Mesendoderm (in vitro differentiated cells): ENCODE results near the gene SYT1.

Experiments
- DNase-seq: peaks from one replicate; pipeline ENCODE4 v3.0.0; 2013
- H2AK5ac ChIP-seq: 2 replicates; pipeline ENCODE4 v1.6.1; 2013; ENCODE audit warnings: low read length, inconsistent platforms
- H2BK120ac ChIP-seq: 2 replicates; pipeline ENCODE4 v1.6.1; 2013; ENCODE audit warnings: low read depth, mild to moderate bottlenecking, low read length, moderate library complexity, mixed read lengths
- H2BK15ac ChIP-seq: replicated peaks from 2 replicates; pipeline ENCODE4 v1.6.1; 2013; ENCODE audit warnings: low read depth, mild to moderate bottlenecking, moderate library complexity
- H2BK5ac ChIP-seq: 2 replicates; pipeline ENCODE4 v1.6.1; 2013; ENCODE audit warnings: low read length, inconsistent platforms
- H3K18ac ChIP-seq: 2 replicates; pipeline ENCODE4 v1.6.1; 2013; ENCODE audit warnings: mild to moderate bottlenecking, low read length, mixed read lengths
- H3K23ac ChIP-seq: one replicate; pipeline ENCODE4 v1.6.1; 2013; ENCODE audit warnings: low read length
- H3K27ac ChIP-seq: 2 replicates; pipeline ENCODE4 v1.5.1; 2013; ENCODE audit warnings: low read depth, mild to moderate bottlenecking, inconsistent platforms, low read length, moderate library complexity
- H3K27me3 ChIP-seq: 2 replicates; pipeline ENCODE4 v1.6.1; 2013; ENCODE audit warnings: low read length, control low read depth, mild to moderate bottlenecking, inconsistent platforms; ENCODE audit not compliant: insufficient read depth, poor library complexity
- H3K36me3 ChIP-seq: 2 replicates; pipeline ENCODE4 v1.6.1; 2013; ENCODE audit warnings: low read length, inconsistent platforms; ENCODE audit not compliant: control insufficient read depth, insufficient read depth
- H3K4ac ChIP-seq: one replicate; pipeline ENCODE4 v1.6.1; 2013; ENCODE audit warnings: low read depth, mild to moderate bottlenecking, low read length, moderate library complexity
- H3K4me1 ChIP-seq: 2 replicates; pipeline ENCODE4 v1.6.1; 2013; ENCODE audit warnings: low read depth, low read length, inconsistent platforms; ENCODE audit not compliant: control insufficient read depth
- H3K4me2 ChIP-seq: 2 replicates; pipeline ENCODE4 v1.6.1; 2013; ENCODE audit warnings: low read length
- H3K4me3 ChIP-seq: 2 replicates; pipeline ENCODE4 v1.5.1; 2013; ENCODE audit warnings: mild to moderate bottlenecking, low read length
- H3K56ac ChIP-seq: one replicate; pipeline ENCODE4 v1.6.1; 2013; ENCODE audit warnings: low read length
- H3K79me1 ChIP-seq: 2 replicates; pipeline ENCODE4 v1.6.1; 2013; ENCODE audit warnings: low read length, inconsistent platforms
- H3K79me2 ChIP-seq: 2 replicates; pipeline ENCODE4 v1.6.1; 2013; ENCODE audit warnings: mild to moderate bottlenecking, low read length; ENCODE audit not compliant: control insufficient read depth, insufficient read depth
- H3K9ac ChIP-seq: 2 replicates; pipeline ENCODE4 v1.6.1; 2013; ENCODE audit warnings: low read length, inconsistent platforms
- H4K5ac ChIP-seq: one replicate; pipeline ENCODE4 v1.6.1; 2013; ENCODE audit warnings: low read length
- H4K8ac ChIP-seq: one replicate; pipeline ENCODE4 v1.6.1; 2013; ENCODE audit warnings: low read depth, mild to moderate bottlenecking, control low read depth, low read length, moderate library complexity
- WGBS: extraction: QIAGEN DNeasy Blood & Tissue Kit; methylation state at CpG from one replicate; pipeline ENCODE4 v1.1.7; 2013; ENCODE audit warnings: low lambda C conversion rate, missing lambda C conversion rate; ENCODE audit not compliant: insufficient coverage; ENCODE audit errors: extremely low coverage; 5-methylcytosine and 5-hydroxymethylcytosine counted together

The SYT1 gene

GRCh38 chr12:79455286-79455685, 590.7 kb downstream of the SYT1 start:
- Histone ChIP-seq H3K4me1 (peaks cover 4% of the 10 kb centered on the region), H4K5ac (no peak overlapping the region), H3K79me1 (no peaks in the 10 kb centered on the region), H3K79me2 (no peaks in the 10 kb centered on the region), H3K36me3 (no peaks in the 10 kb centered on the region), H3K23ac (no peak overlapping the region), H2BK5ac (no peak overlapping the region), H3K4me2 (no peak overlapping the region), H4K8ac (no peak overlapping the region), H3K27me3 (no peaks in the 10 kb centered on the region), H2BK120ac (no peak overlapping the region), H3K9ac (no peak overlapping the region), H2BK15ac (no peak overlapping the region), H3K4ac (no peak overlapping the region), H3K27ac (no peak overlapping the region), H3K18ac (no peak overlapping the region), H3K56ac (no peak overlapping the region), H2AK5ac (no peak overlapping the region), H3K4me3 (no peak overlapping the region)
- DNase-seq: peak; percentile 30
- no CpG with 5 or more reads among the region's 2 CpGs for WGBS

GRCh38 chr12:79482323-79482722, 617.7 kb downstream of the SYT1 start:
- Histone ChIP-seq H3K4ac (no peak overlapping the region), H3K18ac (no peak overlapping the region), H4K8ac (no peak overlapping the region), H3K4me1 (no peaks in the 10 kb centered on the region), H3K4me2 (no peak overlapping the region), H2AK5ac (no peak overlapping the region), H3K9ac (no peak overlapping the region), H3K79me2 (no peaks in the 10 kb centered on the region), H2BK5ac (no peak overlapping the region), H3K79me1 (no peaks in the 10 kb centered on the region), H4K5ac (no peak overlapping the region), H3K27ac (no peak overlapping the region), H3K36me3 (no peaks in the 10 kb centered on the region), H3K23ac (no peak overlapping the region), H3K27me3 (no peaks in the 10 kb centered on the region), H2BK120ac (no peak overlapping the region), H3K56ac (no peak overlapping the region), H2BK15ac (no peak overlapping the region), H3K4me3 (no peak overlapping the region)
- no CpG with 5 or more reads among the region's 4 CpGs for WGBS
- DNase-seq: peak; percentile 60

- H3K23ac ChIP-seq: no peak overlapping the region
- no peaks in the 10 kb centered on the region for H3K27me3 ChIP-seq
- H3K18ac ChIP-seq: no peak overlapping the region
- no peak for DNase-seq
- H3K4me3 ChIP-seq: no peak overlapping the region
- no peak overlapping the region for H3K9ac ChIP-seq
- H3K79me2 ChIP-seq: no peaks in the 10 kb centered on the region
- no peak overlapping the region for H4K5ac ChIP-seq
- H3K4me2 ChIP-seq: no peak overlapping the region
- WGBS: no CpG with 5 or more reads among the region's 2 CpGs
- H3K56ac ChIP-seq: no peak overlapping the region
- H3K79me1 ChIP-seq: no peaks in the 10 kb centered on the region
- no peak overlapping the region for H3K4ac ChIP-seq
- no peak overlapping the region for H2BK5ac ChIP-seq
- H3K36me3 ChIP-seq: no peaks in the 10 kb centered on the region
- H3K4me1 ChIP-seq: no peaks in the 10 kb centered on the region
- H2BK15ac ChIP-seq: no peak overlapping the region
- no peak overlapping the region for H2BK120ac ChIP-seq
- no peak overlapping the region for H4K8ac ChIP-seq
- no peak overlapping the region for H3K27ac ChIP-seq
- no peak overlapping the region for H2AK5ac ChIP-seq
Measured at GRCh38 chr12:79482921-79483320, 618.3 kb downstream of the SYT1 start.

GRCh38 chr12:79486154-79486553, 621.6 kb downstream of the SYT1 start:
- Histone ChIP-seq H3K79me1 (no peaks in the 10 kb centered on the region), H3K4ac (no peak overlapping the region), H3K9ac (no peak overlapping the region), H3K27ac (no peak overlapping the region), H2BK15ac (no peak overlapping the region), H3K4me3 (no peak overlapping the region), H2BK5ac (no peak overlapping the region), H4K5ac (no peak overlapping the region), H3K4me2 (no peak overlapping the region), H2BK120ac (no peak overlapping the region), H3K27me3 (no peaks in the 10 kb centered on the region), H3K79me2 (no peaks in the 10 kb centered on the region), H3K18ac (no peak overlapping the region), H3K4me1 (no peaks in the 10 kb centered on the region), H2AK5ac (no peak overlapping the region), H3K36me3 (no peaks in the 10 kb centered on the region), H4K8ac (no peak overlapping the region), H3K56ac (no peak overlapping the region), H3K23ac (no peak overlapping the region)
- no peak for DNase-seq
- no CpG with 5 or more reads among the region's 3 CpGs for WGBS

GRCh38 chr12:79487386-79488110, 623.0 kb downstream of the SYT1 start:
- no peaks in the 10 kb centered on the region for H3K27me3 ChIP-seq

More at GRCh38 chr12:79487386-79488110, 623.0 kb downstream of the SYT1 start:
- Histone ChIP-seq H3K9ac (no peak overlapping the region), H3K18ac (no peak overlapping the region), H3K56ac (no peak overlapping the region), H4K5ac (no peak overlapping the region), H3K4me1 (no peaks in the 10 kb centered on the region), H3K79me1 (no peaks in the 10 kb centered on the region), H2BK5ac (no peak overlapping the region), H3K23ac (no peak overlapping the region), H2AK5ac (no peak overlapping the region), H3K27ac (no peak overlapping the region), H3K4me2 (no peak overlapping the region), H3K36me3 (no peaks in the 10 kb centered on the region), H3K79me2 (no peaks in the 10 kb centered on the region), H2BK15ac (no peak overlapping the region), H2BK120ac (no peak overlapping the region), H4K8ac (no peak overlapping the region), H3K4ac (no peak overlapping the region), H3K4me3 (no peak overlapping the region)
- DNase-seq: no peak
- no CpG with 5 or more reads among the region's 3 CpGs for WGBS
